GM19099 (cell line): ENCODE data around the gene EFNA2.

Experiments
- POLR2A ChIP-seq: IDR thresholded peaks from 3 replicates; pipeline ENCODE4 v1.6.1; 2011; ENCODE audit warnings: low read depth; ENCODE audit not compliant: insufficient read length; ENCODE audit errors: extremely low read depth

Gene EFNA2

GRCh38 chr19:1318678-1319471 lies 33.2 kb downstream of the EFNA2 start:
- TF ChIP-seq POLR2A, result no peak

- no peak for TF ChIP-seq POLR2A
Measured at GRCh38 chr19:1321539-1321938, 35.9 kb downstream of the EFNA2 start.

- no peak for TF ChIP-seq POLR2A
Measured at GRCh38 chr19:1322198-1322981, 36.7 kb downstream of the EFNA2 start.

GRCh38 chr19:1324249-1324805 lies 38.7 kb downstream of the EFNA2 start:
- TF ChIP-seq POLR2A, result no peak

- no peak for TF ChIP-seq POLR2A
Measured at GRCh38 chr19:1324806-1325567, 39.3 kb downstream of the EFNA2 start.

- TF ChIP-seq POLR2A, result no peak
Measured at GRCh38 chr19:1325568-1326294, 40.1 kb downstream of the EFNA2 start.

- no peak for TF ChIP-seq POLR2A
Measured at GRCh38 chr19:1327125-1327524, 41.5 kb downstream of the EFNA2 start.

- TF ChIP-seq POLR2A, result no peak
Measured at GRCh38 chr19:1336079-1336684, 50.5 kb downstream of the EFNA2 start.

- no peak for TF ChIP-seq POLR2A
Measured at GRCh38 chr19:1340681-1341469, 55.2 kb downstream of the EFNA2 start.

- TF ChIP-seq POLR2A, result no peak
Measured at GRCh38 chr19:1343041-1343440, 57.4 kb downstream of the EFNA2 start.

GRCh38 chr19:1349211-1349610 lies 63.5 kb downstream of the EFNA2 start:
- no peak for TF ChIP-seq POLR2A

GRCh38 chr19:1350867-1351266 lies 65.2 kb downstream of the EFNA2 start:
- no peak for TF ChIP-seq POLR2A
